GM18861 (cell line): ENCODE data around the gene MAP2K6.

Experiments used
- ATAC-seq: cut with Tn5 transposase; IDR thresholded peaks from one replicate; pipeline ENCODE4 v1.9.1; 2021; ENCODE audit not compliant: unreplicated experiment

Gene MAP2K6

DNA sequence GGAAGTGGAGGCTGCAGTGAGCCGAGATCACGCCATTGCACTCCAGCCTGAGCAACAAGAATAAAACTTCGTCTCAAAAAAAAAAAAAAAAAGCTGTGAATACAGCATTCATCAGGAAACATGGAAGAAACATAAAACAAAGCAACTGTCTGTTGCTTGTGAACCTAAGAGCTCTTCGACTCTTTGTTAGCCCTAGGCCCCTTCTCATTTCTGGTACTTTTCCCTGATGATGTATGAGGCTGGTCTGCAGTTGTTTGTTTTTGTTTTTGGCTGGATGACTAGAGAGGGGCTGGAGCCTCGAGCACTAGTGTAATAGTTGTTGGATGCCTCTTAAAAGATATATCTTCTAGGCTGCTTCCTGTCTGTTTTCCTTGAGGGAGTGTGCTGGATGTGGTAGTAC lies 113.5 kb downstream of the MAP2K6 start:
- ATAC-seq = no peak

GRCh38 chr17:69533481-69534234 lies 119.2 kb downstream of the MAP2K6 start:
- no peak for ATAC-seq

DNA sequence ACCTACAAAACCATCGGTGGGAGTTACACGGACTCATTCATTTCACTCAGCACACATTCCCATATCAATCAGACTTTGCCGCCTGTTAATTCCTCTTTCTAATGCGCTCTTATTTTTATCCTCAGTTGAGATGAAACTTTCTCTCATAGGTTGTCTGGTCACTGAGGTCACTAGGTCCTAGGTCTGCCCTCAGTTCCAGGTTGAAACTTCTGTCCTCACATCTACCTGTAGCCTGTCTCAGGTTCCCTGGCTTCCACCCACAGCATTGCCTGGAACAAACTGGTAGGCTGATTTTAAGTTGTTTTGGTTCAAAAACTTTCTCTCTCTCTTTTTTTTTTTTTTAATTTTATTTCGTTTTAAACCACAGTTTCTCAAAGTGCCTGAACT lies 119.7 kb downstream of the MAP2K6 start:
- no peak for ATAC-seq

DNA sequence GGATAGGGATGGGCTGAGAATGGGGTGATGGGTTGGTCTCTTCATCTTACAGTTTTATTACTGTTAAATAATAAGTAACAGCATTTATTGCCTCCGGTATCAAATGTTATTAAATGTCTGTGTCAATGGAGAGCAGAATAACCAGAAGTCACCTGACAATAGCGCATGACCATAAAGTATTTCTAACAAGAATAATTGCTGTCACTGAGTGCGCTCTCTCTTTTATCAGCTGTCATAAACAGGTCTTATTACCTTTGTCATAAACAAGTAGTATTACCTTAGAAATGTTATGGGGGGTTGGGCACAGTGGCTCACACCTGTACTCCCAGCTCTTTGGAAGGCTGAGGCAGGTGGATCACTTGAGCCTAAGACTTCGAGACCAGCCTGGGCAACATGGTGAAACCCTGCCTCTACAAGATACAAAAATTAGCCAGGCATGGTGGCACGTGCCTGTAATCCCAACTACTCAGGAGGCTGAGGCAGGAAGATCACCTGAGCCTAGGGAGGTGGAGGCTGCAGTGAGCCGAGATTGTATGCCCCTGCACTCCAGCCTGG lies 120.6 kb downstream of the MAP2K6 start:
- ATAC-seq = no peak

DNA sequence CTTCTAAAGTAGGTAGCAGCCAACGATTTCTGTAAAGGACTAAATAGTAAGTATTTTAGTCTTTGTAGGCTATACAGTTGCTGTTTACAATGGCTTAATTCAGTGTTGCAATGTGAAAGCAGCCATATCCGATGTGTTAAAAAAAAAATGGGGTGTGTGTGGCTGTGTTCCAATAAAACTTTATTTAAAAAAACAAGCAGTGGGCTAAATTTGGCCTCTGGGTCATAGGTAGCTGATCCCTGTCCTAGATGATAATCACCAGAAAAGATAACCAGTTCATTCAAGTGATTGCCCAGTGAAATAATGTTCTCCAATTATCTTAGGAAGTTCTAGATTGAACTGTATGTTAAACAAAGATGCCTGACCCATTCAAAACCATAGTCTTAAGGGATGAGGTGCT lies 124.3 kb downstream of the MAP2K6 start:
- ATAC-seq = no peak

DNA sequence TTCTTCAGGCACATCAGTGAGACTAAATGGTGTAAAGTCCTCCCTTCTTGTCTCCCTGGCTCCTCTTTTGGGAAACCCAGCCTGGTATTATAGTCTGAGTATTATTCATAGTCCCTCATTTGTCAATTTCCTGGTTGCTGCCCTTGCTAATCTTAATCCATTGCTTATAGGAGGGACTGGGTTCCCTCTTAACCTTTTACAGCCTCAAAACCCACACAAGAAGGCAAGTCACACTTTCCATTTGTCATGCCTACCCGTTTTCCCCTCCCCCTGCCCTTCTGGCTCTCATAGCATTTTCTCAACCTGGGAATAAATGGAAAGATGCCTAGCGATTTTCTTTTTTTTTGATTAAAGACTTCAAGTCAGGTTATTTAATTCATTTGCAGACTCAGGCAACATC lies 124.8 kb downstream of the MAP2K6 start:
- ATAC-seq = no peak

GRCh38 chr17:69539781-69540319 lies 125.4 kb downstream of the MAP2K6 start:
- ATAC-seq = no peak

- no peak for ATAC-seq
Measured at GRCh38 chr17:69540356-69540755, 125.9 kb downstream of the MAP2K6 start.

DNA sequence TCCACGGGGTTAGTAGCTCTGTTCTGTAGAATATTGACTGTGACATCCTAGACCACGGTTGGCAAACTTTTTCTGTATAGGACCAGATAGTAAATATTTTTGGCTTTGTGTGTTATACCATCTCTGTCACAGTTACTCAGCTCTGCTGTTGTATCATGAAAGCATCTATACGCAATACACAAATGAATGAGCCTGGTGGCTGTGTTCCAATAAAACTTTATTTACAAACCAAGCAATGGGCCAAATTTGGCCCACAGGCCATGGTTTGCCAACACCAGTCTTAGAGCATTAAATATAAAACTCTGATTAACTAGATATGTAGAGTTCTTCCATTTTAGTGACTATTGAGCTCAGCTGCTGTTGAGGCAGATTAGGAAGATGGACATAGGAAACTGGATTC lies 132.7 kb downstream of the MAP2K6 start:
- ATAC-seq = no peak

DNA sequence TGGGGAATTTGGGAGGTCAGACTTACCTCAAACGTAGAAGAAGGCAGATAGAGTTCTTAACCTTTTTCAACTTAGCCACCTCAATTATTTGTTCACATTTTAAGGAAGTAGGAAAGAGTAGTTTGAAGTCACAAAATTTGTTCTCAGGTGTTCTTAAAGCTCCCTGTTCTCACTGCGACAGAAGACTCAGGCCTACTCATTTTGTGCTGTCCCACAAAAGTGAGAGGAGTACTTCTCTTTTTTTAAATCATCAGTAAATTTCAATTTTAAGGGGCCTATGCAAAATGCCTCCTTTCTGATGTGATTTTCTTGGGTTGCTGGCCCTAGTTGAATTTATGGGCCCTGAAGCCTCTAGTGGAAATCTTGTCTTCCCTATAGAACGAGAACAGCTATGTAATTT lies 133.4 kb downstream of the MAP2K6 start:
- ATAC-seq = no peak

DNA sequence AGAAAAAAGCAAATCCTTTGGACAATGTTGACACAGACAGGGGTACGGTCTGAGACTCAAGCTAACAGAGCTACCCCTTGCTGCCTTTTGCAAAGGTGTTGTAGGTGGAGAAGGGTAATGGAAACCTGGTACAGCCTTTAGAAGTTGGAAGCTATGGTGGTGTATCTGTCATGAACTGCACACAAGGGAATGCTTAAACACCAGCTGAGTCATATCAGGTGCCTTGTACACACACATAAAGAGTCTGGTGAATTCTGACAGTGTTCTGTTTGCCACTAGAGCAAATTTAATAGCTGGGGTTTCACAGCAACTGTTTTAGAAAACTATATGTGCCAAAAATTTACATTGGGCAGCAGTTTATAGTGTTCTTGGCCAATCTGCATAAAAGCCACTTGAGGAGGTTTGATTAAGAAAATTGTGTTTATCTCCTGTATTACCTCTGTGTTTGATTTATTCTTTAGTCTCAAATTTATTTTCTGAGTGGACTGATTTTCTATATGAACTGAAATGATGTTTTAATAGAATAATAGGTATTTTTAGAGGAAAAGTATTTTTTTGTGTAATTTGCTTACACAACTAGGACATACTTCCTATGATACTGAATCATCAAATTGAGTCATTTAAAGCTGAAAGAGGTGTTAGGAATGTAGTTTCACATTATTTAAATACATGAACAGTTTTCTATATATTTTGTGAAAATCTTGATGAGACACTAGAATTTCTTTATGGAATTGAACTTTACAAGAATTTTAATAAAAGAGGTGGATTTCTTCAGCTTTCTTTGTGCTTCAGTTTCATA lies 136.9 kb downstream of the MAP2K6 start:
- no peak for ATAC-seq

DNA sequence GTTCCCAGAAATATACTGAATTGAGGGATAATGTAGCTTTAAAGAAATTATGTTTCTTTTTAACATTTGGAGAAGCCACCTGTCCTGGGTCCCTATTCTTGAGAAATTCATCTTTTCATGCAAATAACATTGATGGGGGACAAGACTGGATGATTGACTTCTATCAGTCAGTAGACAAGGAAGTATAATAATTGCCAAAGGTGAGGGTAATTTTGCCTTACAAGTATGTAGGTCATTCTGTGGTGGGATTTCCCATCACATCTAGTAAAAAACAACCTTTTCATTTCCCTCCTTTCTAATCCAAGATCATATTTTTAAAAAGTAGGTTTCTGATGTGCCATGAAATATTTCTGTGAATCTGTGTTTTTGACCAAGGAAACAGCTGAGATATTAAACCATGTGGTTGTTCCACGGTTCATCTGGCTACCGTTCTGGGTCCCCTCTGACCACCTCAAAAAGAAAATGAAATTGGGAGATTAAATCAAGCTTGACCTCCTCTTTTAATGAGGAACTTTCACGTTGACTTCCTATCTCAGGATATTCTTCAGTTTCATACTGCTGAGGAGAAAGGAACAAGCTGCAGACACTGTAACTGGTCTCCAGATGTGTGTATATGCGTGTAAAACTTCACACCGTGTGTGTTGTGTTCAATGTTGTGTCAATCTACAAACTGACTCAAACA lies 138.6 kb downstream of the MAP2K6 start:
- no peak for ATAC-seq

GRCh38 chr17:69555056-69555455 lies 140.6 kb downstream of the MAP2K6 start:
- ATAC-seq = no peak

DNA sequence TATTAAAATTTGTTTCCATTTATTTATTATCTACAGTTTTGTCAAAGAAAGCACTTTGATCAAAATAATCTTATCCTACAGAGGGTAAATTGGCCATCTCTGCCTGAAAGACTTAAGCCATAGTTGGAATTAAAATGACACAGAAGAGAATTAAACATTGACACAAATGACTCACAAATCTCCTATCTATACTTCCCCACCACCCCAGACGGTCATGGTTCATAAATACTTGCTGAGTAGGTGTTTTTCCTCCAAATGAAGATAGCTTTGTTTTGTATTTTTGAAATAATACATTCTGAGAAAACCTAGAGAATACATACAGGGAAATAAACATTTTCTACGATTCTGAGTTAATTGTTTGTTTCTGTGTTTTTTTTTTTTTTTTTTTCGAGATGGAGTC lies 142.8 kb downstream of the MAP2K6 start:
- no peak for ATAC-seq

DNA sequence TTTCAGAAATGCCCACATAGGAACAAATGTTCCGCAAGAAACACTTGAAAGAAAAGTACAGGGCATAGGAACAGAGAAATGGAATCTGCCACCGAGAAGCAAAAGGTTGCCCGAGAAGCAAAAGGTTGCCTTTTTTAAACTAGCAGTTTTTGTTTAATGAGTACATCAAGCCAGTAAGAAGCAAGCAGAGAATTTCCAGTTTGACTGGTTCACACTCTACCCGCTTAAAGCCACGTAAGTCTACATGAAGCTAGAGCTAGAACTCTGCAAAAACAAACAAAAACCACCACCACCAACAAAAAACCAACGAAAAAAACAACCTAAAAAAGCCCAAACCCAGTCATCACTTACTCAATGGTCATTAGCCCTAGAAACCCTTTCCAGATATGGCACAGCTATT lies 144.3 kb downstream of the MAP2K6 start:
- no peak for ATAC-seq

GRCh38 chr17:69560987-69561441 lies 146.5 kb downstream of the MAP2K6 start:
- no peak for ATAC-seq

DNA sequence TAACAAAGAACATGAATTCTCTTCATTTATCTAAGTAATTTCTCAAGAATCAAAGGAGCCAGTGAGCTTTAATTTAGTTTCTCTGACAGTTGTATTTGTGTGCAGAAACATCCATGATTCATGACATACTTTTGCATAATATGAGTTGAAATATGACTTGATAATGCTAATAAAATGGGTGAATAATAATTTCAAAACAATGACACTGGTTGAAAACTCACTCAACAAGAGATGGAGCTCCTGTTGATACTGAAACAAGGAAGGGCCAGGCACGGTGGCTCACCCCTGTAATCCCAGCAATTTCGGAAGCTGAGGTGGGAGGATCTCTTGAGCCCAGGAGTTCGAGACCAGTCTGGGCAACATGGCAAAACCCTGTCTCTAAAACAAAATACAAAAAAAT lies 147.0 kb downstream of the MAP2K6 start:
- no peak for ATAC-seq

GRCh38 chr17:69565447-69565846 lies 150.9 kb downstream of the MAP2K6 start:
- ATAC-seq = no peak

DNA sequence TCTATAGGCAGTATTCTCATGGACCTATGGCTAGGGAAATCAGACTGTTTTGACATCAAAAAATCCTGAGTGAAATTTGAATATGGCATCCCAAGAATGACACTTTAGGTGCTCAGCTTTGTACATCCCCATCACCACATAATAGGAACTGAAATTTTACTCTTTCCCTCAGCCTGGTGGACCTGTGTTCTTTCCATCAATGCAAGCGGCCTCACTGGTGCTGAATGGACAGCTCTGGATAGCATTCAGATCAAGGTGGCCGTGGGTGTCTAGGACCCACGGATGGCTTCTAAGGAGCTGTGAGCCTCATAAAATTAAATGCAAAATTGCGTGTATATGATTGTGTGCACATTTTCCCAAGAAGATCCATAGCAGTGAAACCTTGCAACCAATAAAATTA lies 152.6 kb downstream of the MAP2K6 start:
- no peak for ATAC-seq

DNA sequence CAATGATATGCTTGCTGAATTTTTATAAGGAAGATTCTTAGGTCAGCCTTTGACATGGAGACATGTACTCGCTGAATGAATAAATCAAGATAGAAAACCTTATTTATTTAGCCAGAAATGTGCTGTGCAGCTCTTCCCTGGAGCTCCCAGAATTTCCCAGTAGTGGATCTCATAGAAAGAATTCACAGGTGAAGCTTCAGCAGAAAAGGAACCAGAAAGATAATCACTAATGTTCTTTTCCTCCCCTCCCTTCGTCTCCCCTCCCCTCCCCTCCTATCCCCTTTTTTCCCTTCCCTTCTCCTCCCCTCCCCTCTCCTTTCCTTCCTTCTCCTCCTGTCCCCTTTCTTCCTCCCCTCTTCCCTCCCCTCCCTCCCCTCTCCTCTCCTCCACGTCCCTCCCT lies 158.2 kb downstream of the MAP2K6 start:
- ATAC-seq = no peak

DNA sequence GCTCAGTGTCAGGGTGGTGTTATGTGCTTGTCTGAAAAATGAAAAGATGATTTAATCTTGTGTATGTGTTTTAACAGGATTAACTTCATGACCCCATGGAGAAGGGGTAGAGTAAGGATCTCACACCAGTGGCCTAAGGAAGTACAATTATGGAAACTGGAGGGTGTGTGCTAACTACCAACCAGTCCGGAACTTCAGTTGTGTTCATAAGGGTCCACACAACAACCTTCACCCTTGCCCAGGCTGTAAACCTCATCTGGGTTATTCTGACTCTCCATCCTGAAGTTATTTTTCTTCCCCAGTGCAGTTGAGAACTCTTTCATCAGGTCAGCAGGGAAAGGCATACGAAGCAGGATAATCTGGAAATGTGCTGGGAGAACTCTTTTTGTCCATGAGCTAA lies 158.9 kb downstream of the MAP2K6 start:
- ATAC-seq = no peak
